ENCODE results near the gene TMEM214.
A peak's percentile ranks its signal among the peaks of the same experiment; 100 is the strongest.

TMEM214 gene

GRCh38 chr2:27013738-27014137, 19.0 kb upstream of the TMEM214 start:
- no peak for DNase-seq

GRCh38 chr2:27014771-27015433, 17.9 kb upstream of the TMEM214 start:
- DNase-seq: no peak

- peak; percentile 25 for DNase-seq
Measured at GRCh38 chr2:27016801-27017325, 15.9 kb upstream of the TMEM214 start.

GRCh38 chr2:27018142-27018541, 14.6 kb upstream of the TMEM214 start:
- DNase-seq: no peak

GRCh38 chr2:27019459-27019858, 13.3 kb upstream of the TMEM214 start:
- no peak for DNase-seq

- no peak for DNase-seq
Measured at GRCh38 chr2:27019931-27020855, 12.6 kb upstream of the TMEM214 start.

GRCh38 chr2:27021253-27022049, 11.3 kb upstream of the TMEM214 start:
- DNase-seq: no peak

GRCh38 chr2:27023740-27024139, 9.0 kb upstream of the TMEM214 start:
- DNase-seq: no peak

GRCh38 chr2:27024188-27024587, 8.6 kb upstream of the TMEM214 start:
- DNase-seq: no peak

- DNase-seq: no peak
Measured at GRCh38 chr2:27024812-27025211, 8.0 kb upstream of the TMEM214 start.

- no peak for DNase-seq
Measured at GRCh38 chr2:27025281-27025800, 7.4 kb upstream of the TMEM214 start.

GRCh38 chr2:27025861-27026851, 6.6 kb upstream of the TMEM214 start:
- DNase-seq: no peak

- DNase-seq: no peak
Measured at GRCh38 chr2:27027211-27027651, 5.5 kb upstream of the TMEM214 start.

GRCh38 chr2:27029051-27029450, 3.7 kb upstream of the TMEM214 start:
- no peak for DNase-seq

- no peak for DNase-seq
Measured at GRCh38 chr2:27033253-27033852, 588 bp downstream of the TMEM214 start.

GRCh38 chr2:27038012-27038411, 5.2 kb downstream of the TMEM214 start:
- no peak for DNase-seq

GRCh38 chr2:27038631-27039339, 6.0 kb downstream of the TMEM214 start:
- no peak for DNase-seq

GRCh38 chr2:27039426-27039825, 6.7 kb downstream of the TMEM214 start:
- no peak for DNase-seq

- no peak for DNase-seq
Measured at GRCh38 chr2:27039871-27040270, 7.1 kb downstream of the TMEM214 start.

- no peak for DNase-seq
Measured at GRCh38 chr2:27040282-27040681, 7.5 kb downstream of the TMEM214 start.

All from KG1 (cell line).